K562 (cell line): ENCODE data around the gene PLG. TPM values are rescaled to one million over a fixed set of nuclear protein-coding genes. Genes with fewer than 3 reads are reported as not detected.

Source experiments
- ATAC-seq: fragments of 200-7000 bp; cut with Tn5 transposase; 3 replicates; pipeline ENCODE4 v1.9.1; 2020; ENCODE audit warnings: moderate library complexity
- BruUV-seq: library from RNA; stranded (reverse); fragments of 400-500 nt; replicated peaks from 2 replicates; lab custom pipeline; 2021; lab: Mats Ljungman, UMichigan
- CTCF ChIA-PET: fragments of 300-600 bp; formaldehyde crosslinking; extraction: SDS; loops from one replicate; lab custom pipeline; 2021; ENCODE audit warnings: low intra/inter-chr PET ratio; lab: Yijun Ruan, JAX
- POLR2A ChIA-PET: fragments of 300-600, 350-650 bp; sonication (Branson Sonifier 250); formaldehyde crosslinking; extraction: SDS; loops from one replicate; lab custom pipeline; 2021; ENCODE audit warnings: antibody characterized with exemption, inconsistent platforms; lab: Yijun Ruan, JAX
- DNase-seq, 4 experiments: peaks; one replicate each; pipeline versions ENCODE4 v3.0.0 to v3.0.0-alpha.2; 2011 to 2018; ENCODE audit warnings: low spot score in 3 of 4, mixed read lengths in 3 of 4; ENCODE audit errors: extremely low read depth in 1 of 4
- FAIRE-seq: peaks from 2 replicates; lab custom pipeline; 2011; peaks lifted over from hg19 to GRCh38; lab: Jason Lieb, UNC
- H2AFZ ChIP-seq: 2 replicates; pipeline ENCODE4 v1.6.0; 2011; ENCODE audit warnings: low read depth, low read length, control low read depth, inconsistent platforms
- H3K27ac ChIP-seq: fragments of 200-600 bp; 3 replicates; pipeline ENCODE4 v1.8.0; 2011; ENCODE audit warnings: low read depth, mild to moderate bottlenecking, control low read depth, inconsistent platforms, low read length, moderate library complexity, mixed read lengths; ENCODE audit errors: extremely low read depth
- H3K27me3 ChIP-seq, 2 experiments: fragments of 300-600 bp in 1 of 2; 2 replicates in 1 of 2; 3 replicates in 1 of 2; pipeline versions ENCODE4 v1.6.0 to v1.8.0; 2011; ENCODE audit warnings: inconsistent platforms in 2 of 2, low read length in 2 of 2, mild to moderate bottlenecking in 1 of 2, mixed read lengths in 1 of 2, moderate library complexity in 1 of 2; ENCODE audit not compliant: control insufficient read depth in 2 of 2, insufficient read depth in 2 of 2
- H3K36me3 ChIP-seq: fragments of 300-600 bp; 3 replicates; pipeline ENCODE4 v1.8.0; 2011; ENCODE audit warnings: mild to moderate bottlenecking, low read length, inconsistent platforms; ENCODE audit not compliant: control insufficient read depth, insufficient read depth
- H3K4me1 ChIP-seq, 2 experiments: fragments of 200-600 bp in 1 of 2; replicated peaks in 1 of 2; 2 replicates in 1 of 2; 3 replicates in 1 of 2; pipeline versions ENCODE4 v1.5.1 to v1.8.0; 2011; ENCODE audit warnings: inconsistent platforms in 2 of 2, low read length in 2 of 2, mild to moderate bottlenecking in 1 of 2, mixed read lengths in 1 of 2, moderate library complexity in 1 of 2; ENCODE audit not compliant: control insufficient read depth in 2 of 2, insufficient read depth in 2 of 2
- H3K4me2 ChIP-seq: 2 replicates; pipeline ENCODE4 v1.6.1; 2011; ENCODE audit warnings: low read length, control low read depth, inconsistent platforms, mixed read lengths; ENCODE audit not compliant: insufficient read depth
- H3K4me3 ChIP-seq: fragments of 200-600 bp; sonication (generic), shearing (Covaris generic); 2 replicates; pipeline ENCODE4 v1.5.1; 2016; ENCODE audit warnings: control low read depth, inconsistent platforms
- H3K79me2 ChIP-seq: fragments of 200-600 bp; 3 replicates; pipeline ENCODE4 v1.8.0; 2011; ENCODE audit warnings: low read length, inconsistent platforms; ENCODE audit not compliant: control insufficient read depth, insufficient read depth
- H3K9ac ChIP-seq, 2 experiments: 2 replicates each; pipeline versions ENCODE4 v1.6.0 to v1.6.1; 2011; ENCODE audit warnings: low read depth in 2 of 2, low read length in 2 of 2, control low read depth in 1 of 2, inconsistent platforms in 1 of 2, mild to moderate bottlenecking in 1 of 2, mixed read lengths in 1 of 2; ENCODE audit not compliant: insufficient read depth in 1 of 2
- H3K9me1 ChIP-seq: one replicate; pipeline ENCODE4 v1.6.0; 2011; ENCODE audit warnings: inconsistent platforms, mild to moderate bottlenecking, low read length, moderate library complexity; ENCODE audit not compliant: control insufficient read depth, insufficient read depth
- H3K9me3 ChIP-seq: replicated peaks from 2 replicates; pipeline ENCODE4 v1.5.1; 2011; ENCODE audit warnings: low read depth, low read length, inconsistent platforms; ENCODE audit not compliant: control insufficient read depth, insufficient read depth
- H4K20me1 ChIP-seq: replicated peaks from 2 replicates; pipeline ENCODE4 v1.6.1; 2011; ENCODE audit warnings: low read length, inconsistent platforms, mixed read lengths; ENCODE audit not compliant: control insufficient read depth, insufficient read depth
- BACH1 ChIP-seq: fragments of 200-800 bp; sonication (Bioruptor generic); IDR thresholded peaks from 2 replicates; pipeline ENCODE4 v1.6.1; 2016; ENCODE audit warnings: missing genetic modification characterization, missing compliant biosample characterization
- CBX3 ChIP-seq, 2 experiments: IDR thresholded peaks; 1 replicate in 1 of 2; 2 replicates in 1 of 2; pipeline ENCODE4 v1.6.1; 2012; ENCODE audit warnings: inconsistent platforms in 2 of 2, low read length in 2 of 2, borderline replicate concordance in 1 of 2, control low read depth in 1 of 2
- CBX5 ChIP-seq: IDR thresholded peaks from 2 replicates; pipeline ENCODE4 v1.6.1; 2014; ENCODE audit warnings: low read depth, borderline replicate concordance
- CEBPG ChIP-seq, 3 experiments: fragments of 200-800 bp in 1 of 3; sonication (Bioruptor generic) in 1 of 3; sonication (generic) in 1 of 3; formaldehyde crosslinking in 1 of 3; IDR thresholded peaks in 2 of 3; conservative IDR thresholded peaks in 1 of 3; 2 replicates each; pipeline versions ENCODE4 v1.6.1 to v1.8.0; 2016 to 2022; ENCODE audit warnings: missing compliant biosample characterization in 2 of 3, missing genetic modification characterization in 2 of 3, mild to moderate bottlenecking in 1 of 3, missing genetic modification reagents in 1 of 3
- DACH1 ChIP-seq: fragments of 450-650 bp; IDR thresholded peaks from 2 replicates; pipeline ENCODE4 v1.6.1; 2018; ENCODE audit not compliant: partially characterized antibody
- ELF2 ChIP-seq: fragments of 250-450 bp; sonication (Bioruptor Pico); IDR thresholded peaks from 2 replicates; pipeline ENCODE4 v1.5.0; 2021; ENCODE audit warnings: mild to moderate bottlenecking
- ETV6 ChIP-seq, 3 experiments: fragments of 150-350 bp in 1 of 3; sonication (generic) in 1 of 3; formaldehyde crosslinking in 1 of 3; IDR thresholded peaks; 2 replicates each; pipeline versions ENCODE4 v1.6.1 to v1.8.0; 2014 to 2022; ENCODE audit warnings: borderline replicate concordance in 2 of 3, low read depth in 2 of 3, antibody characterized with exemption in 1 of 3, low read length in 1 of 3, mild to moderate bottlenecking in 1 of 3, missing genetic modification reagents in 1 of 3
- HDAC8 ChIP-seq: fragments of 450-650 bp; IDR thresholded peaks from 2 replicates; pipeline ENCODE4 v1.6.1; 2016; ENCODE audit warnings: mild to moderate bottlenecking, missing genetic modification characterization, moderate library complexity, missing compliant biosample characterization
- MEF2A ChIP-seq: IDR thresholded peaks from 2 replicates; pipeline ENCODE4 v1.6.1; 2011; ENCODE audit warnings: low read depth, mild to moderate bottlenecking, low read length, moderate library complexity; ENCODE audit not compliant: control insufficient read depth
- MIER1 ChIP-seq: fragments of 450-650 bp; IDR thresholded peaks from 2 replicates; pipeline ENCODE4 v1.6.1; 2016; ENCODE audit warnings: antibody characterized with exemption, mild to moderate bottlenecking, low read depth
- NFRKB ChIP-seq: fragments of 450-650 bp; IDR thresholded peaks from 2 replicates; pipeline ENCODE4 v1.6.1; 2016; ENCODE audit warnings: low read depth
- SRSF3 ChIP-seq: fragments of 200-400 bp; formaldehyde crosslinking; IDR thresholded peaks from 2 replicates; pipeline ENCODE4 v1.6.1; 2016; ENCODE audit warnings: mild to moderate bottlenecking, low read length, moderate library complexity; ENCODE audit not compliant: insufficient read depth
- TRIM24 ChIP-seq, 2 experiments: fragments of 450-650 bp; IDR thresholded peaks; 2 replicates each; pipeline ENCODE4 v1.6.1; 2016
- TRIM28 ChIP-seq: fragments of 450-650 bp; IDR thresholded peaks from 2 replicates; pipeline ENCODE4 v1.6.1; 2017
- in situ Hi-C: fragments of 300-500 bp; cut with MboI; formaldehyde crosslinking; loops from 4 replicates; pipeline ENCODE4 v1.15.0; 2018; ENCODE audit warnings: inconsistent platforms, mixed read lengths
- intact Hi-C: fragments of 100-400 bp; cut with micrococcal nuclease; formaldehyde crosslinking; loops from 2 replicates; pipeline ENCODE4 v1.14.2; 2022
- polyA plus RNA-seq, 8 experiments: library from polyadenylated mRNA; depleted of rRNA in 4 of 8; stranded (reverse) in 5 of 8; unstranded in 3 of 8; fragments of >200 nt; fragmentation: Nextera tagmentation in 2 of 8; fragmentation: Illumina TruSeq in 1 of 8; extraction: Ambion mirVana in 2 of 8; extraction: Trizol in 1 of 8; gene quantifications; 2 replicates each; pipeline versions ENCODE4 v1.2.1 to v1.2.3, GENCODE V29; 2011 to 2014; ENCODE audit warnings: inconsistent platforms in 1 of 8, missing spikeins in 1 of 8
- total RNA-seq, 7 experiments: library from RNA; depleted of rRNA in 6 of 7; stranded (reverse); fragments of >200 nt in 6 of 7; fragmentation: Illumina TruSeq in 2 of 7; extraction: Trizol in 2 of 7; gene quantifications; 2 replicates each; pipeline versions ENCODE4 v1.2.1 to v1.2.3, GENCODE V29; 2011 to 2021; ENCODE audit warnings: low replicate concordance in 1 of 7
- TF ChIP-seq, protein P1 (sequence below): fragments of 450-650 bp; formaldehyde crosslinking; IDR thresholded peaks from 2 replicates; pipeline ENCODE4 v1.4.0; 2020; ENCODE audit warnings: mild to moderate bottlenecking
- TF ChIP-seq, protein P2 (sequence below): fragments of 450-650 bp; IDR thresholded peaks from 2 replicates; pipeline ENCODE4 v1.6.1; 2016; ENCODE audit warnings: low read depth, mild to moderate bottlenecking, moderate library complexity
- TF ChIP-seq, protein P3 (sequence below): fragments of 450-650 bp; IDR thresholded peaks from 2 replicates; pipeline ENCODE4 v1.6.1; 2018; ENCODE audit warnings: mild to moderate bottlenecking, low read depth; ENCODE audit not compliant: partially characterized antibody

Gene PLG
- total and polyA plus RNA-seq, 9 of the 15 experiments (the other 6 are each of a cell fraction or from before 2014, with no cell fraction given) = 0.64 TPM; not detected in 8

DNA sequence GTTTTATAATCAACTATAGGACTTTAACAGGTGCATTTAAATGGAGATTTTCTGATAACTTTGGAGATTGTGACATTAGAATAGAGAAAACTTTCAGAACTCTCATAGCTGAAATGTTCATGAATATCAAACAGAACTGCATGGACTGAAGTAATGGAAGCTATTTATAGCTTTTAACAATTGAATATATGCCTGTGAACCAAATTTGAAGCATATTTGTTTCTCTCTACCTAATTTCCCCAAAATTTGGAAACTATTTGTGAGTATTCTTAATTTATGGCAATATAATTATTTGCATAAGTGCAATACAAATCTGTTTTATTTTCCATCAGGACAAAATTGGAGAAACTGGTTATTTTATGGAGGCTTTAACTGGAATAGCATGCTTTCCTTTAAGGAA lies 96.6 kb downstream of the PLG start:
- DNase-seq = no peak
- Histone ChIP-seq H2AFZ (no peak overlapping the region), H3K9me1 (no peaks in the 10 kb centered on the region), H3K27ac (no peak overlapping the region), H3K9ac (no peak overlapping the region), H3K36me3 (no peaks in the 10 kb centered on the region), H4K20me1 (no peaks in the 10 kb centered on the region), H3K27me3 (no peaks in the 10 kb centered on the region), H3K4me2 (no peak overlapping the region), H3K4me1 (peaks cover 0 to 7% of the 10 kb centered on the region in 2 experiments; a peak in 2 of 5 replicates), H3K4me3 (no peak overlapping the region), H3K79me2 (no peaks in the 10 kb centered on the region), H3K9me3 (0 out of 2 replicates have a peak, but pooled peaks cover 3% of the 10 kb centered on the region)
- TF ChIP-seq TRIM24 (IDR thresholded peaks at IDR 0.05) = peak in 1 of 2 experiments; percentile 41; a peak in 1 of 4 replicates
- 0 out of 2 replicates have a peak, but pooled peaks have one; percentile 36 for TF ChIP-seq MIER1
- no peak for TF ChIP-seq CEBPG (CRISPR knock-in tag; IDR thresholded peaks at IDR 0.05)
- TF ChIP-seq CEBPG (tag; conservative IDR thresholded peaks at IDR 0.05 in 1 of 2, IDR thresholded peaks at IDR 0.05 in 1 of 2) = no peak
- TF ChIP-seq DACH1 = no peak
- no peak for TF ChIP-seq HDAC8 (tag)
- no peak for TF ChIP-seq ETV6 (IDR thresholded peaks at IDR 0.05; ENCODE audit: borderline replicate concordance in 1 of 2, low read depth in 2 of 2, low read length in 1 of 2)
- TF ChIP-seq ETV6 (CRISPR knock-in tag; IDR thresholded peaks at IDR 0.05; ENCODE audit: borderline replicate concordance) = no peak
- TF ChIP-seq, protein P1, sequence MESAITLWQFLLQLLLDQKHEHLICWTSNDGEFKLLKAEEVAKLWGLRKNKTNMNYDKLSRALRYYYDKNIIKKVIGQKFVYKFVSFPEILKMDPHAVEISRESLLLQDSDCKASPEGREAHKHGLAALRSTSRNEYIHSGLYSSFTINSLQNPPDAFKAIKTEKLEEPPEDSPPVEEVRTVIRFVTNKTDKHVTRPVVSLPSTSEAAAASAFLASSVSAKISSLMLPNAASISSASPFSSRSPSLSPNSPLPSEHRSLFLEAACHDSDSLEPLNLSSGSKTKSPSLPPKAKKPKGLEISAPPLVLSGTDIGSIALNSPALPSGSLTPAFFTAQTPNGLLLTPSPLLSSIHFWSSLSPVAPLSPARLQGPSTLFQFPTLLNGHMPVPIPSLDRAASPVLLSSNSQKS (CRISPR knock-in tag) = no peak
- TF ChIP-seq, protein P2, sequence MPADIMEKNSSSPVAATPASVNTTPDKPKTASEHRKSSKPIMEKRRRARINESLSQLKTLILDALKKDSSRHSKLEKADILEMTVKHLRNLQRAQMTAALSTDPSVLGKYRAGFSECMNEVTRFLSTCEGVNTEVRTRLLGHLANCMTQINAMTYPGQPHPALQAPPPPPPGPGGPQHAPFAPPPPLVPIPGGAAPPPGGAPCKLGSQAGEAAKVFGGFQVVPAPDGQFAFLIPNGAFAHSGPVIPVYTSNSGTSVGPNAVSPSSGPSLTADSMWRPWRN = no peak
- TF ChIP-seq MEF2A = peak; percentile 93
- peak in 1 of 2 experiments; percentile 96; a peak in 2 of 3 replicates for TF ChIP-seq CBX3 (IDR thresholded peaks at IDR 0.05; ENCODE audit: borderline replicate concordance in 1 of 2, low read length in 2 of 2)
- TF ChIP-seq NFRKB = no peak
- TF ChIP-seq BACH1 (tag) = no peak
- no peak for TF ChIP-seq ELF2 (CRISPR knock-in tag)
- TF ChIP-seq TRIM28 = peak; percentile 86
- TF ChIP-seq, protein P3, sequence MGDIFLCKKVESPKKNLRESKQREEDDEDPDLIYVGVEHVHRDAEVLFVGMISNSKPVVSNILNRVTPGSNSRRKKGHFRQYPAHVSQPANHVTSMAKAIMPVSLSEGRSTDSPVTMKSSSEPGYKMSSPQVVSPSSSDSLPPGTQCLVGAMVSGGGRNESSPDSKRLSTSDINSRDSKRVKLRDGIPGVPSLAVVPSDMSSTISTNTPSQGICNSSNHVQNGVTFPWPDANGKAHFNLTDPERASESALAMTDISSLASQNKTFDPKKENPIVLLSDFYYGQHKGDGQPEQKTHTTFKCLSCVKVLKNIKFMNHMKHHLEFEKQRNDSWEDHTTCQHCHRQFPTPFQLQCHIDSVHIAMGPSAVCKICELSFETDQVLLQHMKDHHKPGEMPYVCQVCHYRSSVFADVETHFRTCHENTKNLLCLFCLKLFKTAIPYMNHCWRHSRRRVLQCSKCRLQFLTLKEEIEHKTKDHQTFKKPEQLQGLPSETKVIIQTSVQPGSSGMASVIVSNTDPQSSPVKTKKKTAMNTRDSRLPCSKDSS = peak; percentile 81
- TF ChIP-seq CBX5 = 0 out of 2 replicates have a peak, but pooled peaks have one; percentile 14
- no peak for TF ChIP-seq SRSF3
- intact Hi-C loops (loop anchor here (10.0 kb wide), 1 partner anchor 476 kb away; the partner anchor contains the start of gene AGPAT4), in situ Hi-C loops (no loop called here)
- ChIA-PET CTCF (no interaction called here), POLR2A (no interaction called here)
- ATAC-seq = no peak
- FAIRE-seq = no peak
- BruUV-seq = no TSS peak
